Astrocyte of the spinal cord (primary cell): ENCODE results near the gene GNAS-AS1.

Source experiments
- DNase-seq: peaks from one replicate; pipeline ENCODE4 v3.0.0; 2011; ENCODE audit warnings: low read depth, low spot score
- H3K4me3 ChIP-seq: 2 replicates; pipeline ENCODE4 v1.5.1; 2011; ENCODE audit warnings: low read depth, mild to moderate bottlenecking, low read length, moderate library complexity
- in situ Hi-C: cut with HindIII; loops from 2 replicates; pipeline ENCODE4 v1.10.0; 2017; ENCODE audit warnings: low sequenced_read_pairs
- TF ChIP-seq, protein P1 (sequence below): IDR thresholded peaks from 2 replicates; pipeline ENCODE4 v1.5.1; 2012; ENCODE audit warnings: low read depth, mild to moderate bottlenecking, low read length, inconsistent platforms

The GNAS-AS1 gene

DNA sequence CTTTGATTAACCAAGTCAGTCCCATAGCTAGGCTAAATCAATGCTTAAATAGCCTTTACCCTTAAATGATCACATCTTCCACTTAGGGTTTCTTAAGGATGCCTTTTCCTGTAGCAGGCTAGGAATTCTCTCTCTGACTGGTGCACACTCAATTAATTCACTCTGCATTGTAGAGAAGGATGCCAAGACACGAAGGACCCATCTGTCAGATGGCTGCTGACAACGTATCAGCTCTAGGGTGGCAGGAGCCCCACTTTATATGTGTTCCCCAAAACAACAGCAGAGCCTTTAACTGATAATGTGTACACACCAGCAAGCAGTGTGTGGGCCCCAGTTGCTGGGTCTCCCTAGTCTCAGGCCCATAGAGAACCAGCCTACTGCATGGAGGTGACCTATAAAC is 15.1 kb upstream of the GNAS-AS1 start:
- in situ Hi-C loops = no loop called here

DNA sequence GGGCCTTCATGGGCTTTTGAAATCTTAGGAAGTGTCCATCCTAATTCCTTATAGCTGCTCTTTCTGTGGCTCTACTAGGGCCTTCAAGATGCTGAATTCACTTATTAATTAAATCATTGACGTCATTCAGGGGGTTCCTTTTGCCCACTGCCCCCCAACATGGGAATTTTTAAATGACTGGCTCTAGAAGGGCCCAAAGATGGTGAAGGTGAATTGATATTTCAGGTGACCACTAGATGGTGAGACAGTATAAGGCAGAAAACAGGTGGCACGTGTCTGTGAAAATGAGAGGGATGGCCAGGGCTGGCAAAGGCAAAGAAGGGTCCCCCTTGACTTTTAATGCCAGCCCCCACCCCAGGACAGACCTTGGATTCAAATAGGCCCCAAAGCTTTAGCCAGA is 13.6 kb upstream of the GNAS-AS1 start:
- no peak for DNase-seq

More for the DNA sequence above, 15.1 kb upstream of the GNAS-AS1 start:
- no peak for DNase-seq
- H3K4me3 ChIP-seq = no peak overlapping the region
- TF ChIP-seq, protein P1, sequence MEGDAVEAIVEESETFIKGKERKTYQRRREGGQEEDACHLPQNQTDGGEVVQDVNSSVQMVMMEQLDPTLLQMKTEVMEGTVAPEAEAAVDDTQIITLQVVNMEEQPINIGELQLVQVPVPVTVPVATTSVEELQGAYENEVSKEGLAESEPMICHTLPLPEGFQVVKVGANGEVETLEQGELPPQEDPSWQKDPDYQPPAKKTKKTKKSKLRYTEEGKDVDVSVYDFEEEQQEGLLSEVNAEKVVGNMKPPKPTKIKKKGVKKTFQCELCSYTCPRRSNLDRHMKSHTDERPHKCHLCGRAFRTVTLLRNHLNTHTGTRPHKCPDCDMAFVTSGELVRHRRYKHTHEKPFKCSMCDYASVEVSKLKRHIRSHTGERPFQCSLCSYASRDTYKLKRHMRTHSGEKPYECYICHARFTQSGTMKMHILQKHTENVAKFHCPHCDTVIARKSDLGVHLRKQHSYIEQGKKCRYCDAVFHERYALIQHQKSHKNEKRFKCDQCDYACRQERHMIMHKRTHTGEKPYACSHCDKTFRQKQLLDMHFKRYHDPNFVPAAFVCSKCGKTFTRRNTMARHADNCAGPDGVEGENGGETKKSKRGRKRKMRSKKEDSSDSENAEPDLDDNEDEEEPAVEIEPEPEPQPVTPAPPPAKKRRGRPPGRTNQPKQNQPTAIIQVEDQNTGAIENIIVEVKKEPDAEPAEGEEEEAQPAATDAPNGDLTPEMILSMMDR = no peak

DNA sequence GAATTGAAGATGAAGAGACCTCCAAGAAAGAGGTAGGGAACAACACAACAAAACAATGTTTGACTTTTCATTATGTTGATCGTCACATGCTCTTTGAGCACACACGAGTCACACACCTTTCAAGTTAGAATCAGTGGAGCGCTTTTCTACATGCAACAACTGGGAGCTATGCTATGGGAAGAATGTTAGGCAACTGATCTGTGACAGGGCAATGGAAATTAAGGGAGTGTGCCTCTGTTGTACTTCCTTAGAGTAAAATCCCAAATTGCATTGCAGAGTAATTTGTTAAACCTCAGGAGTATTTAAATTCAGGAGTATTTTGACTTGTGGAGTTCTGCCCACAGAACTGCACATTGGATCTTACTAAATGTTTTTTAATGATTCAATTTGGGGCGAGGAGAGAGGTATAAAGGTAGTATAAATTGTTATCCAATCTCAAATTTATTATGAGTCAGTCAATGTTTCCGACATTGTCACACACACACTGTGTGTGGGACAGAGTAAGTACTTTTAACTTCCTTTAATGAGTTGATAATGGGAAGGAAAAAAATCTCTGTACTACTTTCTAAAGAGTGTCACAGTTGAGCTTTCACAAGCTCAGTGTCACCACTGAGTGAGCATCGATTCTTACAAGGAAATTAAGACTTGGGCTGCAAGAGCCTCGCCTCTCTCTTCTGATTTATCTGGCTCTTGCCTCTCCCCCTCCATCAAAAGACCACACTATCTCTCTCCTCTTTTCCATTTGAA is 12.5 kb upstream of the GNAS-AS1 start:
- H3K4me3 ChIP-seq = no peak overlapping the region
- TF ChIP-seq, protein P1 = no peak
- in situ Hi-C loops = no loop called here
- DNase-seq = no peak

More for the DNA sequence above, 13.6 kb upstream of the GNAS-AS1 start:
- in situ Hi-C loops = no loop called here
- no peak overlapping the region for H3K4me3 ChIP-seq
- TF ChIP-seq, protein P1 = no peak

DNA sequence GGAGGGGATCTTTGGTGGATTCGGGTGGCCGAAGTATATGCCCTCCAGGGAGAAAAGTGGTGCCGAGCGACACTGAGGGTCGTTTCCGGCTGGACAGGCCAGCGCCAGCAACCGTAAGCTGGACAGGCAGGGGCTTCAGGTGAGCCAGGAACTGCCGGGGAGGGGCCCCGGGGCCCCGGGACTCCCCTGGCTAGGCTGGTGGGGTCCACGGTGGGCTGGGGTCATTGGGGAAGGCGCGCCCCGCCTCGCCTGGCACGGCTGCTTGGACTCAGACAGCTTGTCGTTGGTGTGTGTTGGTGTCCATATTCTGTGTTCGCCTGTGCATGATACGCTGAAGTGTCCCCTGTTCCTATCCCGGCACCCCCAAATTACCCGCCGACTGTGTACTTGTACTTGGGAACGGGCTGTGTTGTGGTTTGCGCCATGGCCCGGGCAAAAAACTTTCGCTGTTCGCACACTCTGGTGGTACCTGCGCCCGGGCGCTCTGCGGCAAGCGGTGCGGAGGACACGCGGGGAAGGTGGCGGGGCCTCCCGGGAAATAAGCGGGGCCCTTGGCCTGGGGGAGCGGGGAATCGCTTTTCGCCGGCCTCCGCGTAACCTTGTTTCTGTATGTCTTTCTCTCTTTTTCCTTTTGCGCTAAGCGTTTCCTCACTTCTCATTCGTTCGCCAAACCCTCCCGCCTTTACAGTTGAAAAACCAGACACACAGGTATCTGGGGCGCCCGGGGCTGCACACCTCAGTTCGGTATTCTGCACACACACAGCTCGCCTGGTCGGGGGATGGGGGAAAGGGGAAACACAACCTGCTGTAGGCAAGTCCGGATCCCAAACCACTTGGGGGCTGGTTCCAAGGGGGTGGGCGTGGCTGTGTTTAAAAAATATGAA is 5.0 kb upstream of the GNAS-AS1 start:
- TF ChIP-seq, protein P1 = no peak
- in situ Hi-C loops = no loop called here
- DNase-seq = no peak
- no peak overlapping the region for H3K4me3 ChIP-seq

DNA sequence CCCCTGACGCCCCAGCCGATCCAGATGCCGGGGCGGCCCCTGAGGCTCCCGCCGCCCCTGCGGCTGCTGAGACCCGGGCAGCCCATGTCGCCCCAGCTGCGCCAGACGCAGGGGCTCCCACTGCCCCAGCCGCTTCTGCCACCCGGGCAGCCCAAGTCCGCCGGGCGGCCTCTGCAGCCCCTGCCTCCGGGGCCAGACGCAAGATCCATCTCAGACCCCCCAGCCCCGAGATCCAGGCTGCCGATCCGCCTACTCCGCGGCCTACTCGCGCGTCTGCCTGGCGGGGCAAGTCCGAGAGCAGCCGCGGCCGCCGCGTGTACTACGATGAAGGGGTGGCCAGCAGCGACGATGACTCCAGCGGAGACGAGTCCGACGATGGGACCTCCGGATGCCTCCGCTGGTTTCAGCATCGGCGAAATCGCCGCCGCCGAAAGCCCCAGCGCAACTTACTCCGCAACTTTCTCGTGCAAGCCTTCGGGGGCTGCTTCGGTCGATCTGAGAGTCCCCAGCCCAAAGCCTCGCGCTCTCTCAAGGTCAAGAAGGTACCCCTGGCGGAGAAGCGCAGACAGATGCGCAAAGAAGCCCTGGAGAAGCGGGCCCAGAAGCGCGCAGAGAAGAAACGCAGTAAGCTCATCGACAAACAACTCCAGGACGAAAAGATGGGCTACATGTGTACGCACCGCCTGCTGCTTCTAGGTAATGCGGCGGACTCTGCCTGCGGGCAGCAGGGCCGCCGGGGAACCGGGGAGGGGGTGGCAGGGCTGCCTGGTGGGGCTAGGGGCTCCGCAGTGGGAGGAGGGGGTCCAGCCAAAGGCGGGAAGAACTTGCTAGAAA is 4.2 kb upstream of the GNAS-AS1 start:
- in situ Hi-C loops = no loop called here
- TF ChIP-seq, protein P1 = no peak
- no peak overlapping the region for H3K4me3 ChIP-seq
- no peak for DNase-seq
